Measurements from ENCODE around the gene BGLAP. TPM values are rescaled to one million over a fixed set of nuclear protein-coding genes. Genes with fewer than 3 reads are reported as not detected.

BGLAP gene
- polyA plus RNA-seq, 1 donor (not counting 4 experiments of a cell fraction or from before 2014, with no cell fraction given) = 0.12 TPM

DNA sequence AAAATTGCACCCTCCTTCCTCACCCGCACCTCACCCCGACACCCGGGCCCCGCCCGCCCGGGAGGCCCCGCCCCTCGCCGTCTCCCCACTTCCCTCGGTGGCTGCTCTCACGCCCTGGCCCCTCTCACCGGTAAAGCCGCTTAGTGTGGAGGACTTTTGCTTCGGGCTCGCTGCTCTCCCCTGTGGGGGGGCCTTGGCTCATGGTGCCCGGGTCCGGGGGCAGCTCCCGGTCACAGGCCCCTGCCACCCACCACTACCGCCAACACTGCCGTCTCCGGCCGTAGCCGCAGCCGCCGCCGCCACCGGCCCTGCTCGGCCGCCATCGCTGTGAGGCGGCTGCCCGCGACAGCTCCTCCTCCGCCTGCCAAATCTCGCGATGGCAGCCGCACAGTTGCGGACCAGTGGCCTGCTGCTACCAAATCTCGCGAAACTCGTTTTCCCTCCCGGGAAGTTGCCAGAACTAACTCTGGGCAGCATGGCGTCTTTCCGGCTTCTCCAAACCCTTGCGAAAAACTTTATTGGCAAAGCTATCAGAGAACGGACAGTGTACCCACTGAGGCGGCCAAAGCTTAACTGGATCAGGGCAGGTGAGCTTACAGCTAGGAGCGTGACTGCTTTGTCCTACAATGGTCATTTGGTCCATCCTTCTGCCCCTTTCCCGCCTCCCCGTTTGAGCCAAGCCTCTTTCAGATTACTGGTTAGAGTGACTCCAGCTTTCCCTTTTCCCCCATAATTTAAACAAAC is 40.7 kb downstream of the BGLAP start, which contains the start of gene SMG5:
TSS of gene SMG5 (minus strand) at position 347 of the 744 bp plus-strand sequence. CDS start at position 202, 145 bp downstream.
- peaks cover 33% of the 10 kb centered on the region for H3K4me1 ChIP-seq (ENCODE audit: control insufficient read depth, extremely low read depth, insufficient read depth, low read length)
- peak within 1 kb of the TSS; percentile 54 to 89 (median 85) for H3K4me3 ChIP-seq (ENCODE audit: control insufficient read depth in 2 of 3, extremely low read depth in 1 of 3, insufficient read depth in 2 of 3, low read depth in 1 of 3, low read length in 3 of 3)
- FAIRE-seq (peak; percentile 71), DNase-seq (ENCODE audit: low read depth, low spot score) (no peak)
- H3K79me2 ChIP-seq (ENCODE audit: control insufficient read depth, insufficient read depth, low read length) = peaks cover 59% of the 10 kb centered on the region
- no peaks in the 10 kb centered on the region for H4K20me1 ChIP-seq (ENCODE audit: control insufficient read depth, extremely low read depth, insufficient read depth, low read length)
- peak within 1 kb of the TSS; percentile 99 for H3K4me2 ChIP-seq (ENCODE audit: control insufficient read depth, extremely low read depth, insufficient read depth, low read depth, low read length)
- dilution Hi-C loops (cut with MboI; ENCODE audit: extremely low pct_ligation_motif_present, low sequenced_read_pairs) = no loop called here
- TF ChIP-seq EZH2 (IDR thresholded peaks at IDR 0.05; ENCODE audit: low read length) = no peak
- TF ChIP-seq, protein P1, sequence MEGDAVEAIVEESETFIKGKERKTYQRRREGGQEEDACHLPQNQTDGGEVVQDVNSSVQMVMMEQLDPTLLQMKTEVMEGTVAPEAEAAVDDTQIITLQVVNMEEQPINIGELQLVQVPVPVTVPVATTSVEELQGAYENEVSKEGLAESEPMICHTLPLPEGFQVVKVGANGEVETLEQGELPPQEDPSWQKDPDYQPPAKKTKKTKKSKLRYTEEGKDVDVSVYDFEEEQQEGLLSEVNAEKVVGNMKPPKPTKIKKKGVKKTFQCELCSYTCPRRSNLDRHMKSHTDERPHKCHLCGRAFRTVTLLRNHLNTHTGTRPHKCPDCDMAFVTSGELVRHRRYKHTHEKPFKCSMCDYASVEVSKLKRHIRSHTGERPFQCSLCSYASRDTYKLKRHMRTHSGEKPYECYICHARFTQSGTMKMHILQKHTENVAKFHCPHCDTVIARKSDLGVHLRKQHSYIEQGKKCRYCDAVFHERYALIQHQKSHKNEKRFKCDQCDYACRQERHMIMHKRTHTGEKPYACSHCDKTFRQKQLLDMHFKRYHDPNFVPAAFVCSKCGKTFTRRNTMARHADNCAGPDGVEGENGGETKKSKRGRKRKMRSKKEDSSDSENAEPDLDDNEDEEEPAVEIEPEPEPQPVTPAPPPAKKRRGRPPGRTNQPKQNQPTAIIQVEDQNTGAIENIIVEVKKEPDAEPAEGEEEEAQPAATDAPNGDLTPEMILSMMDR (optimal IDR thresholded peaks at IDR 0.05 in 1 of 3, IDR thresholded peaks at IDR 0.05 in 1 of 3, conservative IDR thresholded peaks at IDR 0.05 in 1 of 3; ENCODE audit: extremely low read depth in 1 of 3, insufficient read depth in 2 of 3, low read length in 3 of 3) = no peak
- no peaks in the 10 kb centered on the region for H3K9me1 ChIP-seq (ENCODE audit: control insufficient read depth, extremely low read depth, insufficient read depth, low read length)
- peaks cover 12 to 15% of the 10 kb centered on the region in 2 experiments for H3K36me3 ChIP-seq (ENCODE audit: control insufficient read depth in 2 of 2, extremely low read depth in 1 of 2, insufficient read depth in 2 of 2, low read length in 2 of 2)
- H2AFZ ChIP-seq (ENCODE audit: control insufficient read depth, low read length) = peak within 1 kb of the TSS; percentile 100
- H3K9me3 ChIP-seq (ENCODE audit: control insufficient read depth, low read depth, low read length) = no peaks in the 10 kb centered on the region
- H3K9ac ChIP-seq (ENCODE audit: control insufficient read depth, extremely low read depth, insufficient read depth, low read length) = peak within 1 kb of the TSS; percentile 92
- H3K27ac ChIP-seq (ENCODE audit: control insufficient read depth, insufficient read depth, low read length) = peak within 1 kb of the TSS; percentile 80
- no peaks in the 10 kb centered on the region for H3K27me3 ChIP-seq (ENCODE audit: control insufficient read depth, extremely low read depth, insufficient read depth, low read length)

DNA sequence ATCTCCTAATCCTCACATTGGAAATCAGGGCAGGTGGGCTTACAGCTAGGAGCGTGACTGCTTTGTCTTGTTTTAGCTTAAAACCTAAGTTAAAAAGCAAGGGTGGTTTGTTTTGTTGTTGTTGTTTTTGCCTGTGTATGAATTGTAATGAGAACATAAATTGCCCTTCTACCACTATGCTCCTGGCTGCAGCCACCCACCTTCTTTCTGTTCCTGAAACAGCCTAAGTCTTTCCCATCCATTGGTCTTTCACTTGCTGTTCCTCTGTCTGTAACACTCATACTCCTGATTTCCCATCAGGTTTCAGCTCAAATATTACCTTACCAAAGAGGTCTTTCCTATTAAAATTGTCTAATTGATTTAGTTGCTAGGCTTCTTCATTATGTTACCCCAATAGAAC is 41.5 kb downstream of the BGLAP start:
- H3K36me3 ChIP-seq (ENCODE audit: control insufficient read depth in 2 of 2, extremely low read depth in 1 of 2, insufficient read depth in 2 of 2, low read length in 2 of 2) = peaks cover 5 to 8% of the 10 kb centered on the region in 2 experiments
- H3K27me3 ChIP-seq (ENCODE audit: control insufficient read depth, extremely low read depth, insufficient read depth, low read length) = no peaks in the 10 kb centered on the region
- peak overlapping the region; percentile 92 for H3K9ac ChIP-seq (ENCODE audit: control insufficient read depth, extremely low read depth, insufficient read depth, low read length)
- peak overlapping the region; percentile 100 for H2AFZ ChIP-seq (ENCODE audit: control insufficient read depth, low read length)
- peaks cover 53% of the 10 kb centered on the region for H3K79me2 ChIP-seq (ENCODE audit: control insufficient read depth, insufficient read depth, low read length)
- H3K9me1 ChIP-seq (ENCODE audit: control insufficient read depth, extremely low read depth, insufficient read depth, low read length) = no peaks in the 10 kb centered on the region
- TF ChIP-seq, protein P1 (optimal IDR thresholded peaks at IDR 0.05 in 1 of 3, IDR thresholded peaks at IDR 0.05 in 1 of 3, conservative IDR thresholded peaks at IDR 0.05 in 1 of 3; ENCODE audit: extremely low read depth in 1 of 3, insufficient read depth in 2 of 3, low read length in 3 of 3) = no peak
- TF ChIP-seq EZH2 (IDR thresholded peaks at IDR 0.05; ENCODE audit: low read length) = no peak
- no peaks in the 10 kb centered on the region for H3K9me3 ChIP-seq (ENCODE audit: control insufficient read depth, low read depth, low read length)
- peak overlapping the region; percentile 80 for H3K27ac ChIP-seq (ENCODE audit: control insufficient read depth, insufficient read depth, low read length)
- no peak for FAIRE-seq
- peak overlapping the region; percentile 54 to 89 (median 85) for H3K4me3 ChIP-seq (ENCODE audit: control insufficient read depth in 2 of 3, extremely low read depth in 1 of 3, insufficient read depth in 2 of 3, low read depth in 1 of 3, low read length in 3 of 3)
- H3K4me1 ChIP-seq (ENCODE audit: control insufficient read depth, extremely low read depth, insufficient read depth, low read length) = peaks cover 33% of the 10 kb centered on the region
- H4K20me1 ChIP-seq (ENCODE audit: control insufficient read depth, extremely low read depth, insufficient read depth, low read length) = no peaks in the 10 kb centered on the region
- DNase-seq (ENCODE audit: low read depth, low spot score) = no peak
- H3K4me2 ChIP-seq (ENCODE audit: control insufficient read depth, extremely low read depth, insufficient read depth, low read depth, low read length) = peak overlapping the region; percentile 99
- dilution Hi-C loops (cut with MboI; ENCODE audit: extremely low pct_ligation_motif_present, low sequenced_read_pairs) = no loop called here

All from keratinocyte (primary cell).